Large intestine (tissue), 3 donors: ENCODE data around the gene NBPF3. TPM values are rescaled to one million over a fixed set of nuclear protein-coding genes. Genes with fewer than 3 reads are reported as not detected.

Experiments
- DNase-seq, 2 donors: peaks; one replicate each; pipeline versions ENCODE4 v3.0.0 to v3.0.0-alpha.2; 2013
- H3K27ac ChIP-seq: one replicate; pipeline ENCODE4 v1.5.1; 2013; ENCODE audit warnings: low read length
- H3K27me3 ChIP-seq: 2 replicates; pipeline ENCODE4 v1.6.1; 2013; ENCODE audit warnings: low read length; ENCODE audit not compliant: control insufficient read depth, insufficient read depth
- H3K36me3 ChIP-seq: 2 replicates; pipeline ENCODE4 v1.6.1; 2013; ENCODE audit warnings: low read length; ENCODE audit not compliant: control insufficient read depth, insufficient read depth
- H3K4me1 ChIP-seq: one replicate; pipeline ENCODE4 v1.6.1; 2013; ENCODE audit warnings: low read length; ENCODE audit not compliant: control insufficient read depth, insufficient read depth
- H3K4me3 ChIP-seq: one replicate; pipeline ENCODE4 v1.5.1; 2013; ENCODE audit warnings: low read length
- H3K9me3 ChIP-seq: one replicate; pipeline ENCODE4 v1.6.1; 2013; ENCODE audit warnings: mild to moderate bottlenecking, low read depth, low read length, moderate library complexity; ENCODE audit not compliant: control insufficient read depth
- WGBS: methylation state at CpG from one replicate; pipeline ENCODE4 v1.1.5; 2013; ENCODE audit warnings: low lambda C conversion rate; ENCODE audit not compliant: insufficient coverage; 5-methylcytosine and 5-hydroxymethylcytosine counted together
- polyA plus RNA-seq: library from polyadenylated mRNA; unstranded; fragments of 120-200 nt; gene quantifications from one replicate; pipeline ENCODE4 v1.2.1, GENCODE V29; 2013

The NBPF3 gene
- polyA plus RNA-seq, 1 donor: 13.6 TPM

DNA sequence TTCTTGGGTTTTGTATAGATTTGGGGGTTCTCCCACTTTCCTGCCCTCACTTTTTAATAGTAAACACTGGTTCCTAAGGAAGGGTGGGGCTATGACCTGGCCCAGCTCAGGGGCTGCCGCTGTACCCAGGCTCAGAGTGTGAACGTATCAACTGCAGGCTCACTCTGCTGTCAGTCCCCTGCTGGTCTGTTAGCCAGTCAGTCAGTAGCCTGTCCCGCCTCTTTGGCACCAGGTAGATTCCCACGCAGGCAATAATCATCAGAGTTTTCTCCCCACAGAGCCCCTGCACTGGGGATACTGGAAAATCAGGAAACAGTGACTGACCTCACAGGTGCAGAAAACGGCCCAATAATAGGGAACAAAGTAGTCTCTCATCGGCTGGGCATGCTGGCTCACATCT is 54.3 kb downstream of the NBPF3 start:
- Histone ChIP-seq H3K4me3 (no peak overlapping the region), H3K27ac (no peak overlapping the region), H3K4me1 (peaks cover 3% of the 10 kb centered on the region), H3K9me3 (peaks cover 4% of the 10 kb centered on the region), H3K36me3 (no peaks in the 10 kb centered on the region), H3K27me3 (peaks cover 2% of the 10 kb centered on the region)
- no CpG with 5 or more reads among the region's 6 CpGs for WGBS
- DNase-seq: no peak

- Histone ChIP-seq H3K9me3 (peaks cover 4% of the 10 kb centered on the region), H3K36me3 (no peaks in the 10 kb centered on the region), H3K4me3 (no peak overlapping the region), H3K27me3 (peaks cover 2% of the 10 kb centered on the region), H3K27ac (no peak overlapping the region), H3K4me1 (peaks cover 3% of the 10 kb centered on the region)
- no peak for DNase-seq
- WGBS: 96% methylated on average over 3 of the region's 7 CpGs
These were observed 55.4 kb downstream of the NBPF3 start for GRCh38 chr1:21495225-21495820.

DNA sequence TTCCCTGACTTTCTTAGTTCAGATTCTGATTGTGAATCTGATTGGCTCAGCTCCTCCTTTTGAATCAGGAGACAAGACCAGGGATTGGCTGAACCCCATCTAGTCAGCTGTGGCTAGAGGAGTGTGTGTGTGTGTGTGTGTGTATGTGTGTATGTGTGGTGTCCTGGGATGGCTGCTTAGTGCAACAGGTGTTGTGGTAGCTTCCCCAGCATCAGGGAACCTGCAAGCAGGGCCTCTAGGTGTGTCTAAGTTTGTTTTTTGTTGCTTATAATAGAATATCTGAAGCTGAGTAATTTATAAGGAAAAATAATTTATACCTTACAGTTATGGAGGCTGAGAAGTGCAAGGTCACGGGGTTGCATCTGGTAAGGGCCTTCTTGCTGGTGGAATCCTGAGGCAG is 56.1 kb downstream of the NBPF3 start:
- H3K27ac ChIP-seq: no peak overlapping the region
- H3K9me3 ChIP-seq: peaks cover under 1% of the 10 kb centered on the region
- H3K27me3 ChIP-seq: peaks cover 2% of the 10 kb centered on the region
- WGBS: no CpG with 5 or more reads among the region's 1 CpG
- H3K36me3 ChIP-seq: no peaks in the 10 kb centered on the region
- DNase-seq: no peak
- H3K4me3 ChIP-seq: no peak overlapping the region
- peaks cover 3% of the 10 kb centered on the region for H3K4me1 ChIP-seq

GRCh38 chr1:21496886-21497285 is 56.9 kb downstream of the NBPF3 start:
- H3K27me3 ChIP-seq: peaks cover 2% of the 10 kb centered on the region
- no peak overlapping the region for H3K4me3 ChIP-seq
- WGBS: no CpG with 5 or more reads among the region's 3 CpGs
- H3K9me3 ChIP-seq: no peaks in the 10 kb centered on the region
- H3K27ac ChIP-seq: no peak overlapping the region
- peaks cover 3% of the 10 kb centered on the region for H3K4me1 ChIP-seq
- DNase-seq: no peak
- no peaks in the 10 kb centered on the region for H3K36me3 ChIP-seq

DNA sequence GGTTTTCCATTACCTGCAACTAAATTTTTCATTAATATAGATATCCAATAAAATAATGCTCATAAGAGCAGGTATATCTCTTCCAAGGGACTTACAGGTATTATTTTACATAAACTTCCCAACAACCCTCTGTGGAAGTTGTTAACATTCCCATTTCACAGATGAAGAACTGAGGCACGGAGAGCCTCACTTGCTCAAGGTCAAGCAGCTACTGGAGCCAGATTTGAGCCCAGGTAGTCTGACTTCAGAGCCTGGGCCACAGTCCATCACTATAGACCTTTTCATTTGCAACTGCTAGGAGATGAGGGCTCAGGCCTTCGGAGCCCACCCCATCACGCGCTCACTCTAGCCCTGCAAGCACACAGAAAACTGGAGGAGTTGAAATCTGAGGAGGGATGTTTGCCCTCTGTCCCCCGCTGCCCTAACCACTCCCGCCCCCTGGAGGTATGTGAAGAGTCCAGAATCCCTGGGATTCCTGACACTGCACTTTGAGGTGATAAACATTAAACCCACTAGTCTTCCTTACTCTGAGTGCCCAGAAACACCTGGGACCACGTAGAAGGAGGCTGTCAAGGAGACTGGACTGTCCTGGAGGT is 57.6 kb downstream of the NBPF3 start:
- WGBS: no CpG with 5 or more reads among the region's 7 CpGs
- no peaks in the 10 kb centered on the region for H3K36me3 ChIP-seq
- DNase-seq: no peak
- H3K27ac ChIP-seq: no peak overlapping the region
- H3K27me3 ChIP-seq: peaks cover 2% of the 10 kb centered on the region
- H3K9me3 ChIP-seq: no peaks in the 10 kb centered on the region
- H3K4me1 ChIP-seq: peaks cover 3% of the 10 kb centered on the region
- H3K4me3 ChIP-seq: no peak overlapping the region

DNA sequence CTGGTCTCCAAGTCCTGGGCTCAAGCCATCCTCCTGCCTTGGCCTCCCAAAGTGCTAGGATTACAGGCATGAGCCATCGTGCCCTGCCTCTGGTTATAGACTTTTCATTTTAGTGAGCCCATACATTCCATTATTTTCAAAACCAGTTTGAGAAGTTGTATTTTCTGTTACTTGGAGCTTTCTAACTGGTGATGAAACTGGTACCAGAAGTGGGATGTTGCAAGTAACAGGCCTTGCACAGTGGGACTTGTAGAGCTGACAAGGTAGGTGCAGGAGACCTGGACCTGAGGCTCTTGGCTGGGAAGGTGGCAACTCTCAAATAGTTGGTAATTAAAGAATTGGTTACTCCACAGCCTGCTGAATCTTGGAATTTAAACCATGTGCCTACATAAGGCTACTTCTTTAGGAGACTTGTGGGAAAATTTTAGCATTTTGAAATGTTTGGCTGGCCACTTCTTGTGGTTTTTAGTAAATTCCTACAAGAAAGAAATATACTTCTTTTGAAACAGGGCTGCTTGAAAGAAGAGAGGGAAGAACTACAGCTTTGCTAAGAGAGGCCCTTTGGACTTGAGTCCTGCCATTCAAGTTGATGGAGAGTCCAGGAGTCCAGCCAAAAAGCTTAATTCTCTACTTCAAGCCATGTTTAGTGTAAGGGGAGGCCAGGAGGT is 59.5 kb downstream of the NBPF3 start:
- Histone ChIP-seq H3K36me3 (no peaks in the 10 kb centered on the region), H3K4me3 (no peak overlapping the region), H3K27ac (no peak overlapping the region), H3K4me1 (peaks cover 3% of the 10 kb centered on the region), H3K9me3 (no peaks in the 10 kb centered on the region), H3K27me3 (peaks cover 2% of the 10 kb centered on the region)
- no peak for DNase-seq
- WGBS: no CpG with 5 or more reads among the region's 1 CpG

DNA sequence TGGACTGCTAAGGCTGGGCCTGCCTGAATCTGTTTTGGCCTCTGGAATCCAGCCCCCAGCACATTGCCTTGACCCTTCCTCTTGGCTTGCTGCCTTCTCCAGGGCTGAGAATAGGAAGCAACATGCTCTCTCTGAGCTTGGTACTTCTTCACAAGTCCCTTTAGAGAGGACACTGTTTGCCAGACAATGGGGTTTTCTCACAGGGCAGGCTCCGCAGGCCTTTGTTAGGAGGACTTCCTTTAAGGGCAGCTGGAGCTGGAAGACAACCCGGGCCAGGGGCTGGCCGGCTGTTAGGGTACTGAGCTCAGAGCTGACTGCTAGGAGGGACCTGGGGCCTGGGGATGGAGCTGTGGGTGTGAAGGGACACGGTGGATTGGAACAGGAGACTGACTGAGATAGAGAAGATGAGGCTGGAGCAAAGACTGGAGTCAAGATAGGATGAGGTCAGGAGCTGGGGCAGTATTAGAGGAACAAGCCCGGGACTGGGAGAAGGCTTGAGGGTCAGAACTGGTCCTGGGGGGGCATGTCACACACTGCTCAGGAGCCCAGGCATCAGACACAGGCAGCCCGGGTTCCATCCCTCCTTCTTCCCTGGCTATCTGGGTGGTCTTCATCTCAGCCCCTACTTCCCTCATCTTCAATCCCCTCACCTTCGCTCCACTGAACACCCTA is 63.9 kb downstream of the NBPF3 start:
- no peaks in the 10 kb centered on the region for H3K9me3 ChIP-seq
- no peaks in the 10 kb centered on the region for H3K36me3 ChIP-seq
- 83% methylated on average over 2 of the region's 7 CpGs for WGBS
- peaks cover 17% of the 10 kb centered on the region for H3K27me3 ChIP-seq
- no peak overlapping the region for H3K27ac ChIP-seq
- H3K4me1 ChIP-seq: no peaks in the 10 kb centered on the region
- no peak for DNase-seq
- H3K4me3 ChIP-seq: no peak overlapping the region

GRCh38 chr1:21506804-21507203 is 66.9 kb downstream of the NBPF3 start:
- H3K36me3 ChIP-seq: no peaks in the 10 kb centered on the region
- no peak for DNase-seq
- H3K4me1 ChIP-seq: peaks cover 6% of the 10 kb centered on the region
- WGBS: no CpG with 5 or more reads among the region's 4 CpGs
- no peak overlapping the region for H3K4me3 ChIP-seq
- H3K9me3 ChIP-seq: peaks cover 6% of the 10 kb centered on the region
- H3K27ac ChIP-seq: no peak overlapping the region
- H3K27me3 ChIP-seq: peaks cover 45% of the 10 kb centered on the region

DNA sequence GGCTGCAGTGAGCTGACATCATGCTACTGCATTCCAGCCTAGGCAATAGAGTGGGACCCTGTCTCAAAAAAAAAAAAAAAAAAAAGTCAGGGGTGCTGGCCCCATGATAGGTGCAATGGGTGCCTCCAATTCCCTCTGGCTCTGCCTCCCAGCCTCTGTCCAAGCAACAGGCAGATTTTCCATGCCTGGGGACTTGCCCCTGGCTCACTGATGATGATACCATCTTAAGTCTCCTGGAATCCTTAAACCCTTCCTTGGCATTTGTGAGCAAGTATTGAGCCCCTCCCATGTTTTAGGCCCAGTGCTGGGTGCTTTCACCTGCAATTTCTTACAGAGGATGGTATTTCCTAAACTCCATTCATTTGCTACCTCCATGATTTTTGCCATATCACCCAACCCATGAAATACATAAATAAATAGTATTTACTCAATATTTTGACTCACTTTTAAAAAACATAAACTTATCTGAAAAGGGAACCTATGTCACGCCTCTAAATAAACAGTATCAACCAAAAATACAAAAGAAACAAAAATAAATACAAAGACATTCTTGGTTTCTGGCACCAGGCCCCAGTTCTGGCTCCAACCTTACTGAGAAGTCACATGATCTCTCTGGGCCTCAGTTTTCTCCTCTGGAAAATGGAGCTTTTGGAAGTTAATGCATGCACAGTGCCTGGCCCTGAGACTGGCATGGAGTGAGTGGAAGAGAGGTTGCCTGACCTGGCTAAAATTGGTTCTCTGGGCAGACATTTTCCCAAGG is 67.8 kb downstream of the NBPF3 start:
- WGBS: no CpG with 5 or more reads among the region's 1 CpG
- peaks cover 54% of the 10 kb centered on the region for H3K27me3 ChIP-seq
- peaks cover 6% of the 10 kb centered on the region for H3K9me3 ChIP-seq
- no peak overlapping the region for H3K4me3 ChIP-seq
- H3K36me3 ChIP-seq: no peaks in the 10 kb centered on the region
- no peak for DNase-seq
- H3K27ac ChIP-seq: no peak overlapping the region
- H3K4me1 ChIP-seq: peaks cover 6% of the 10 kb centered on the region
